ELR (cell line): ENCODE data around the gene ATXN7.

Experiments
- DNase-seq: peaks from one replicate; pipeline ENCODE4 v3.0.0-alpha.2; 2015; ENCODE audit warnings: low read depth

Gene ATXN7

GRCh38 chr3:63937661-63938651 lies 74.3 kb downstream of the ATXN7 start:
- DNase-seq = no peak

- DNase-seq = peak; percentile 58
Observed at GRCh38 chr3:63940389-63940757, 76.7 kb downstream of the ATXN7 start.

GRCh38 chr3:63942528-63942927 lies 78.9 kb downstream of the ATXN7 start:
- no peak for DNase-seq

- DNase-seq = no peak
Observed at GRCh38 chr3:63943678-63944077, 80.0 kb downstream of the ATXN7 start.

- no peak for DNase-seq
Observed at GRCh38 chr3:63945558-63946096, 82.0 kb downstream of the ATXN7 start.

GRCh38 chr3:63946753-63947152 lies 83.1 kb downstream of the ATXN7 start:
- no peak for DNase-seq

GRCh38 chr3:63947594-63947993 lies 83.9 kb downstream of the ATXN7 start:
- no peak for DNase-seq

GRCh38 chr3:63949005-63949404 lies 85.3 kb downstream of the ATXN7 start:
- peak; percentile 42 for DNase-seq

- DNase-seq = no peak
Observed at GRCh38 chr3:63950698-63951097, 87.0 kb downstream of the ATXN7 start.

- DNase-seq = no peak
Observed at GRCh38 chr3:63951492-63952247, 88.0 kb downstream of the ATXN7 start.

GRCh38 chr3:63952248-63952594 lies 88.6 kb downstream of the ATXN7 start:
- DNase-seq = no peak

GRCh38 chr3:63954182-63954581 lies 90.5 kb downstream of the ATXN7 start:
- DNase-seq = peak; percentile 46

- no peak for DNase-seq
Observed at GRCh38 chr3:63955036-63955650, 91.5 kb downstream of the ATXN7 start.

GRCh38 chr3:63955830-63956545 lies 92.3 kb downstream of the ATXN7 start:
- DNase-seq = no peak

GRCh38 chr3:63959146-63959545 lies 95.5 kb downstream of the ATXN7 start:
- no peak for DNase-seq

- DNase-seq = peak; percentile 69
Observed at GRCh38 chr3:63960048-63960711, 96.5 kb downstream of the ATXN7 start.

- peak; percentile 68 for DNase-seq
Observed at GRCh38 chr3:63961891-63962290, 98.2 kb downstream of the ATXN7 start.

GRCh38 chr3:63963496-63963895 lies 99.8 kb downstream of the ATXN7 start:
- DNase-seq = no peak

- DNase-seq = no peak
Observed at GRCh38 chr3:63964681-63965485, 101.2 kb downstream of the ATXN7 start.

- DNase-seq = no peak
Observed at GRCh38 chr3:63966007-63966406, 102.3 kb downstream of the ATXN7 start.
